Epithelial cell of proximal tubule (primary cell): Measurements from ENCODE around the gene AGBL5. TPM values are rescaled to one million over a fixed set of nuclear protein-coding genes. Genes with fewer than 3 reads are reported as not detected.
A peak's percentile ranks its signal among the peaks of the same experiment; 100 is the strongest.

ENCODE experiments used
- DNase-seq: peaks from one replicate; pipeline ENCODE4 v3.0.0-alpha.2; 2011; ENCODE audit warnings: low read depth
- H3K4me3 ChIP-seq: 2 replicates; pipeline ENCODE4 v1.5.1; 2011; ENCODE audit warnings: low read depth, mild to moderate bottlenecking, low read length
- CTCF ChIP-seq: conservative IDR thresholded peaks from 2 replicates; pipeline ENCODE4 v1.5.1; 2012; ENCODE audit warnings: low read depth, mild to moderate bottlenecking, low read length
- total RNA-seq: library from RNA; depleted of rRNA; stranded (reverse); fragments of >200 nt; gene quantifications from 2 replicates; pipeline ENCODE4 v1.2.3, GENCODE V29; 2015

Gene AGBL5
- total RNA-seq, 1 donor from 2014 or later, result 17.0 TPM

DNA sequence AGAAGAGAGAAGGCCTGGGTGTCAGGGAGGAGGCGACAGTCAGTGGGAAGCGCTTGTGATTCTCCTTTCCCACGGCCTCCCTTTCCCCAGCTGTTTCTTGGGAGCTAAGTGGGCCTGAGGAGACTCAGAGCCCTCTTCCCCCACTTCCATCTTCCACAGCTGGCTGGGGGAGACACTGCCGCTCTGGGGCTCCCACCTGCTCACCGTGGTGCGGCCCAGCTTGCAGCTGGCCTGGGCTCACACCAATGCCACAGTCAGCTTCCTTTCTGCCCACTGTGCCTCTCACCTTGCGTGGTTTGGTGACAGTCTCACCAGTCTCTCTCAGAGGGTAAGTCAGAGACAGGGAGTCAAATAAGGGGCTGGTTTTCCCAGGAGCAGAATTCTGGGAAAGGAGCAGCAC is 11.6 kb upstream of the AGBL5 start:
- no peak for DNase-seq
- H3K4me3 ChIP-seq, result no peak overlapping the region
- no peak for TF ChIP-seq CTCF

DNA sequence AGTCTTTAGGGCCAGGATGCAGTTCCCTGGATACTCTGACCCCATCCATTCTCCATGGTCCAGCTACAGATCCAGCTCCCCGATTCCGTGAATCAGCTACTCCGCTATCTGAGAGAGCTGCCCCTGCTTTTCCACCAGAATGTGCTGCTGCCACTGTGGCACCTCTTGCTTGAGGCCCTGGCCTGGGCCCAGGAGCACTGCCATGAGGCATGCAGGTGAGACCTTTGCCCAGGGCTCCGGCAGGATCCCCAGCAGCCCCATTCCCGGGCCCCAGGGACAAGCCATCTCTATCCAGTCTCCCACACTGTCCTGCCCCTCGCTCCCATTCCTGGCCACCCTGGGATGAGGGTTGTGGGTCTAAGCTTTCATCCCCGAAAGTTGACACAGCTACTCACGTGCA is 11.2 kb upstream of the AGBL5 start:
- no peak for TF ChIP-seq CTCF
- H3K4me3 ChIP-seq, result no peak overlapping the region
- no peak for DNase-seq

DNA sequence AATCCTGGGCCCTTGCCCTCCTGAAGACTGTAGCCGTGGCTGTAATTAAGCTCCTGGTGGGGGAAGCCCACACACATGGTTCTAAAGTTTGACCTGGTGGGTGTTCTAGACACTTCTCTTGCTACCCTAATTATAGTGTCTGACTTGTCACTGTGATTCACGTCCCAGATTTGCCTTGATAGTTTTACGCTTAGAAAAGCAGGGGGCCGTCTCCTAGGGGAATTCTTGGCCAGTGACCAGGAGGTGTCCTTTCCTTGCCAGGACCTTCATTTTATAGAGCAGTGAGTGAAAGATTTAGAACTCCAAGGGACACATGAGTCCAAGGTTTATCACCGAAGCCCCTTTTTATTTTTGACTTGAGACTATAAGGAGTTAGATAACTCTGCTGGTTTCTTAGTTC is 9.7 kb upstream of the AGBL5 start:
- DNase-seq, result no peak
- TF ChIP-seq CTCF, result no peak
- H3K4me3 ChIP-seq, result no peak overlapping the region

GRCh38 chr2:27042159-27042661 is 9.3 kb upstream of the AGBL5 start:
- H3K4me3 ChIP-seq, result no peak overlapping the region
- no peak for TF ChIP-seq CTCF
- DNase-seq, result no peak

DNA sequence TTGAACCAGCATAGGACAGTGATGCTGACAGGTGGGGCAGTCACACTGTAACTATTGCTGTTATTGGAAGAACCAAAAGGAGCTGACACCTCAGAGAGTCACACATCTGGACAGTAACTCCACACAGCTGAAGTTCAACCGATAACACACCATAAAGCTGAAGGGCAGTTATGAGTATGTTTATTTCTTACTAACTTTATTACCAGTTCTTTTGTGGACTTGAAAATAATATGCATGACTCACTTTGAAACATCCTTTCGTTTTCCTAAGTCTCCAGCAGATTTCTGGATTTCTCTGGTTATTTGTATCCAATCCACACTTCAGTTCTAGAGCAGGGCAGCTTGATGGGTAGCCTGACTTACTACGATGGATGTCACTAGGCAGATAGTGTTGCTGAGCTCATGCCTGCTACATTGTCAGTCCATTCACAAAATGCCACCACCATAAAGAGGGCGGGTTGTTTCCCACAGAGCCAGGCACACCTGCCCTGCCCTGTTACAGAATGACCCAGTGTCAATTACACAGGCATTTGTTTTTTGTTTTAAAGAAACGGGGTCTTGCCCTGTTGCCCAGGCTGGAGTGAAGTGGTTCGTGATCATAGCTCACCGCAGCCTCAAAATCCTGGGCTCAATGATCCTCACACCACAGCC is 8.4 kb upstream of the AGBL5 start:
- TF ChIP-seq CTCF, result no peak
- DNase-seq, result no peak
- H3K4me3 ChIP-seq, result no peak overlapping the region

DNA sequence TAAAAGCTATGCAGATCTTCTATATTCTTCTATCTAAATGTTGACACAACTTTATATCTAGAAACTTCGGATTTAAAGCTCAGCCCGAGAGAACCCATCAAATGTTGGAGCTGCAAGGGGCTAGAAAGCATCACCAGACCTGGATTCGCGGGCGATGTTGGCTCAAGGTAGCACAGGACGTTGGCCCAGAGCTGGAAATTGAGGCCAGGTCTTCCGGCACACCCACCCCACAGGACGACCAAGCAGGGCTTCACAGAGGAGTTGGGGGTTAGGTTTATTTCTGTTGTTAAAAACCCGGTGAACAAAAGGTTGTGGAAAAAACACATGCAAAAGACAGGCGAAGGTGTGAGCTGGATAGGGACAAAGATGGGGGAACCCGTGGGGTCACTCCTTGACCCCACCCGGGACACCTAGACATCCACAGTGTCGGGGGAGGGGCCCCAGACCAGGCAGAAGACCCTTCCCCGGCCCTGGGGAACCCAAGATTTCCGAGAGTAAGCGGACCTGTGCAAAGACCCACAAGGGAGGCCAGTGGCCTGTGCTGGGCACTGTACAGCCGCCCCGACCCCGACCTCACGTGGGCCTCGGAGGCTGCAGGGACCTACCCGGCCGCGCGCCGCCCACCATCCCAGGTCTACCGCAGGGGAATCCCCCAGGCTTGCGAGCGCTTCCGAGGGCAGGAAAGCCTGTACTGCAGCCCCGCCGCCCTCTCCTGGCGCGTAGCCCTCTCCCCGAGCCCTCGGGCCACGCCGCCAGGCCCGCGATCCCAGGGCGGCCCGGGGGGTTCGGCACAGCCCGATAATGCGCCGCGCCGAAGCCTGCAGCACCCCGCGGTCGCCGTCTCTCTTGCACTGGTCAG is 1.8 kb upstream of the AGBL5 start:
- DNase-seq, result no peak
- peak overlapping the region; percentile 86 for H3K4me3 ChIP-seq
- no peak for TF ChIP-seq CTCF
